ENCODE results near the gene BMS1. TPM values are rescaled to one million over a fixed set of nuclear protein-coding genes. Genes with fewer than 3 reads are reported as not detected.

Gene BMS1
- total and polyA plus RNA-seq, 10 of the 15 experiments (the other 5 are each of a cell fraction or from before 2014, with no cell fraction given) = 7.6 to 33.6 (median 21.0) TPM

DNA sequence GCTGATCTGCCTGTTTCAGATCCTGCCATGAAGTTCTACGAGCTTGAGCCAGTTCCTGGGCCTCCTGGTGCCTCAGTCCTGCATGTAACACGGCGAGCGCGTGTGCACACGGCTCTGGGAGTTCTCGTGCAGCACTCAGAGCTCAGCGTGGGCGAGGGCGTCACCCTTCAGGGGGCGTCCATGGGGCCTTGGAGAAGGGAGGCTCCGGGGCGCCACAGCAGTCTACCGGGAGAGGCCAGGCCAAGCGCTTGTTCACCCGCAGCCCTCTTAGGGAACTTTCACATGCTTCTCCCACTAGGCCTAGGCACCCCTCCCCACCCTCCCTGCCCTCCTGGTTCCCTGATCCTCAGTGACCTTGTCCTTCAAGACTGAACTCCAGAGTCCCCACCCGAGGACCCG, 83.1 kb downstream of the BMS1 start:
- no peak overlapping the region for H2AFZ ChIP-seq (ENCODE audit: control insufficient read depth, low read depth, low read length)
- no peaks in the 10 kb centered on the region for H3K79me2 ChIP-seq (ENCODE audit: control insufficient read depth, insufficient read depth, low read length)
- no TSS peak for BruUV-seq (replicated peaks)
- H4K20me1 ChIP-seq (ENCODE audit: control insufficient read depth, insufficient read depth) = no peaks in the 10 kb centered on the region
- intact Hi-C loops (cut with micrococcal nuclease; ENCODE audit: unreplicated experiment) (loop anchor here (2.0 kb wide), 1 partner anchor 239 kb away; no protein-coding TSS in a partner anchor), in situ Hi-C loops (cut with MboI) (loop anchor here (10.0 kb wide), 1 partner anchor 599 kb away; no protein-coding TSS in a partner anchor)
- ChIA-PET CTCF (interaction anchor here (0.7 to 1.3 kb wide), 2 partner anchors 214 to 245 kb away, joined by 3 read pairs; no protein-coding TSS in a partner anchor), RAD21 (ENCODE audit: unreplicated experiment) (no interaction called here), POLR2A (no interaction called here), SMC1A (ENCODE audit: uncharacterized antibody, unreplicated experiment) (no interaction called here)
- H3K27ac ChIP-seq (ENCODE audit: control insufficient read depth, insufficient read depth) = no peak overlapping the region
- no peaks in the 10 kb centered on the region for H3K4me1 ChIP-seq (ENCODE audit: control insufficient read depth, insufficient read depth, low read length)
- TF ChIP-seq YBX1 (IDR thresholded peaks at IDR 0.05) (no peak), MTA2 (IDR thresholded peaks at IDR 0.05; ENCODE audit: low read depth) (no peak), CHD1 (IDR thresholded peaks at IDR 0.05; ENCODE audit: low read depth, low read length) (no peak), TCF3 (IDR thresholded peaks at IDR 0.05; ENCODE audit: borderline replicate concordance, insufficient read depth, low read depth, low read length) (no peak), SPI1 (IDR thresholded peaks at IDR 0.05; ENCODE audit: borderline replicate concordance, insufficient read depth, low read depth, low read length) (no peak), TBL1XR1 (IDR thresholded peaks at IDR 0.05; ENCODE audit: low read depth, low read length) (no peak), MEF2B (IDR thresholded peaks at IDR 0.05; ENCODE audit: partially characterized antibody, poor library complexity, severe bottlenecking) (no peak), CREB1 (IDR thresholded peaks at IDR 0.05; ENCODE audit: low read depth) (no peak), JUND (IDR thresholded peaks at IDR 0.05; ENCODE audit: low read depth, low read length) (no peak)
- TF ChIP-seq, protein P1, sequence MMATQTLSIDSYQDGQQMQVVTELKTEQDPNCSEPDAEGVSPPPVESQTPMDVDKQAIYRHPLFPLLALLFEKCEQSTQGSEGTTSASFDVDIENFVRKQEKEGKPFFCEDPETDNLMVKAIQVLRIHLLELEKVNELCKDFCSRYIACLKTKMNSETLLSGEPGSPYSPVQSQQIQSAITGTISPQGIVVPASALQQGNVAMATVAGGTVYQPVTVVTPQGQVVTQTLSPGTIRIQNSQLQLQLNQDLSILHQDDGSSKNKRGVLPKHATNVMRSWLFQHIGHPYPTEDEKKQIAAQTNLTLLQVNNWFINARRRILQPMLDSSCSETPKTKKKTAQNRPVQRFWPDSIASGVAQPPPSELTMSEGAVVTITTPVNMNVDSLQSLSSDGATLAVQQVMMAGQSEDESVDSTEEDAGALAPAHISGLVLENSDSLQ (IDR thresholded peaks at IDR 0.05) = no peak
- TF ChIP-seq, protein P2, sequence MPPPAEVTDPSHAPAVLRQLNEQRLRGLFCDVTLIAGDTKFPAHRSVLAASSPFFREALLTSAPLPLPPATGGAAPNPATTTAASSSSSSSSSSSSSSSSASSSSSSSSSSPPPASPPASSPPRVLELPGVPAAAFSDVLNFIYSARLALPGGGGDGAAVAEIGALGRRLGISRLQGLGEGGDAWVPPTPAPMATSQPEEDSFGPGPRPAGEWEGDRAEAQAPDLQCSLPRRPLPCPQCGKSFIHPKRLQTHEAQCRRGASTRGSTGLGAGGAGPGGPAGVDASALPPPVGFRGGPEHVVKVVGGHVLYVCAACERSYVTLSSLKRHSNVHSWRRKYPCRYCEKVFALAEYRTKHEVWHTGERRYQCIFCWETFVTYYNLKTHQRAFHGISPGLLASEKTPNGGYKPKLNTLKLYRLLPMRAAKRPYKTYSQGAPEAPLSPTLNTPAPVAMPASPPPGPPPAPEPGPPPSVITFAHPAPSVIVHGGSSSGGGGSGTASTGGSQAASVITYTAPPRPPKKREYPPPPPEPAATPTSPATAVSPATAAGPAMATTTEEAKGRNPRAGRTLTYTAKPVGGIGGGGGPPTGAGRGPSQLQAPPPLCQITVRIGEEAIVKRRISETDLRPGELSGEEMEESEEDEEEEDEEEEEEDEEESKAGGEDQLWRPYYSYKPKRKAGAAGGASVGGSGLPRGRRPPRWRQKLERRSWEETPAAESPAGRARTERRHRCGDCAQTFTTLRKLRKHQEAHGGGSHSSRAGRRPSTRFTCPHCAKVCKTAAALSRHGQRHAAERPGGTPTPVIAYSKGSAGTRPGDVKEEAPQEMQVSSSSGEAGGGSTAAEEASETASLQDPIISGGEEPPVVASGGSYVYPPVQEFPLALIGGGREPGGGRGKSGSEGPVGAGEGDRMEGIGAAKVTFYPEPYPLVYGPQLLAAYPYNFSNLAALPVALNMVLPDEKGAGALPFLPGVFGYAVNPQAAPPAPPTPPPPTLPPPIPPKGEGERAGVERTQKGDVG (CRISPR knock-in tag; IDR thresholded peaks at IDR 0.05) = no peak
- H3K27me3 ChIP-seq (replicated peaks in 1 of 2; ENCODE audit: control insufficient read depth in 2 of 2, insufficient read depth in 2 of 2, low read length in 1 of 2) = no peaks in the 10 kb centered on the region; a peak in 1 of 4 replicates
- H3K36me3 ChIP-seq (ENCODE audit: control insufficient read depth in 2 of 2, insufficient read depth in 2 of 2, low read length in 1 of 2) = no peaks in the 10 kb centered on the region
- H3K9ac ChIP-seq (ENCODE audit: control insufficient read depth, insufficient read depth, low read length) = no peak overlapping the region
- no peak for DNase-seq (ENCODE audit: low read depth, low spot score)
- no peak overlapping the region for H3K4me3 ChIP-seq
- ATAC-seq = no peak
- FAIRE-seq = no peak
- 47% methylated on average over 18 of the region's 18 CpGs for WGBS (ENCODE audit: insufficient coverage, insufficient replicate concordance, low lambda C conversion rate, missing lambda C conversion rate)
- H3K9me3 ChIP-seq (replicated peaks; ENCODE audit: control insufficient read depth, insufficient read depth, low read length) = no peaks in the 10 kb centered on the region
- H3K4me2 ChIP-seq (ENCODE audit: control insufficient read depth, insufficient read depth) = no peak overlapping the region
